Ovary (tissue), 3 donors: Measurements from ENCODE around the gene ETNK2.

Source experiments
- POLR2A ChIP-seq: fragments of 450-650 bp; IDR thresholded peaks from one replicate; pipeline ENCODE4 v1.6.1; 2017; ENCODE audit warnings: antibody characterized with exemption, mild to moderate bottlenecking, moderate library complexity
- TF ChIP-seq, protein P1 (sequence below), 3 donors: fragments of 450-650 bp in 2 of 3; fragments of 200-600 bp in 1 of 3; IDR thresholded peaks; one replicate each; pipeline versions ENCODE4 v1.5.1 to v1.8.0; 2016 to 2022; ENCODE audit warnings: antibody characterized with exemption in 3 of 3, mild to moderate bottlenecking in 1 of 3
- donor health status: DM: no; HTN: no; CAD: no.

GRCh38 chr1:204092632-204093420, 59.0 kb downstream of the ETNK2 start:
- no peak for TF ChIP-seq POLR2A
- TF ChIP-seq, protein P1, sequence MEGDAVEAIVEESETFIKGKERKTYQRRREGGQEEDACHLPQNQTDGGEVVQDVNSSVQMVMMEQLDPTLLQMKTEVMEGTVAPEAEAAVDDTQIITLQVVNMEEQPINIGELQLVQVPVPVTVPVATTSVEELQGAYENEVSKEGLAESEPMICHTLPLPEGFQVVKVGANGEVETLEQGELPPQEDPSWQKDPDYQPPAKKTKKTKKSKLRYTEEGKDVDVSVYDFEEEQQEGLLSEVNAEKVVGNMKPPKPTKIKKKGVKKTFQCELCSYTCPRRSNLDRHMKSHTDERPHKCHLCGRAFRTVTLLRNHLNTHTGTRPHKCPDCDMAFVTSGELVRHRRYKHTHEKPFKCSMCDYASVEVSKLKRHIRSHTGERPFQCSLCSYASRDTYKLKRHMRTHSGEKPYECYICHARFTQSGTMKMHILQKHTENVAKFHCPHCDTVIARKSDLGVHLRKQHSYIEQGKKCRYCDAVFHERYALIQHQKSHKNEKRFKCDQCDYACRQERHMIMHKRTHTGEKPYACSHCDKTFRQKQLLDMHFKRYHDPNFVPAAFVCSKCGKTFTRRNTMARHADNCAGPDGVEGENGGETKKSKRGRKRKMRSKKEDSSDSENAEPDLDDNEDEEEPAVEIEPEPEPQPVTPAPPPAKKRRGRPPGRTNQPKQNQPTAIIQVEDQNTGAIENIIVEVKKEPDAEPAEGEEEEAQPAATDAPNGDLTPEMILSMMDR (IDR thresholded peaks at IDR 0.05): no peak
